K562 (cell line): ENCODE measurements around the gene EPOP. TPM values are rescaled to one million over a fixed set of nuclear protein-coding genes. Genes with fewer than 3 reads are reported as not detected.

Experiments used
- ATF7 ChIP-seq: fragments of 450-650 bp; IDR thresholded peaks from 2 replicates; pipeline ENCODE4 v1.7.1; 2014; ENCODE audit warnings: mild to moderate bottlenecking, moderate library complexity
- BCLAF1 ChIP-seq, 2 experiments: fragments of 450-650 bp in 1 of 2; IDR thresholded peaks; 2 replicates each; pipeline ENCODE4 v1.6.1; 2011 to 2017; ENCODE audit warnings: low read depth in 2 of 2, antibody characterized with exemption in 1 of 2, borderline replicate concordance in 1 of 2, low read length in 1 of 2, mild to moderate bottlenecking in 1 of 2, mixed read lengths in 1 of 2; ENCODE audit not compliant: control insufficient read depth in 1 of 2
- C11orf30 ChIP-seq: fragments of 450-650 bp; IDR thresholded peaks from 2 replicates; pipeline ENCODE4 v1.6.1; 2016; ENCODE audit warnings: low read depth, mild to moderate bottlenecking
- CC2D1A ChIP-seq: fragments of 450-650 bp; IDR thresholded peaks from 2 replicates; pipeline ENCODE4 v1.6.1; 2017; ENCODE audit warnings: mild to moderate bottlenecking
- CEBPZ ChIP-seq: fragments of 150-350 bp; IDR thresholded peaks from 2 replicates; pipeline ENCODE4 v1.6.1; 2014; ENCODE audit warnings: low read depth, mild to moderate bottlenecking, low read length, borderline replicate concordance
- HBP1 ChIP-seq: fragments of 450-650 bp; formaldehyde crosslinking; IDR thresholded peaks from 2 replicates; pipeline ENCODE4 v1.4.0; 2022; ENCODE audit warnings: missing genetic modification characterization
- HNRNPK ChIP-seq: fragments of 200-400 bp; formaldehyde crosslinking; IDR thresholded peaks from one replicate; pipeline ENCODE4 v1.6.1; 2018; ENCODE audit warnings: mild to moderate bottlenecking, low read depth, low read length; ENCODE audit not compliant: poor library complexity, severe bottlenecking
- HSF4 ChIP-seq: fragments of 250-450 bp; sonication (Bioruptor Pico); IDR thresholded peaks from 2 replicates; pipeline ENCODE4 v2.1.2; 2022; ENCODE audit warnings: mild to moderate bottlenecking, moderate library complexity, borderline replicate concordance
- ILK ChIP-seq: fragments of 450-650 bp; IDR thresholded peaks from 2 replicates; pipeline ENCODE4 v1.6.1; 2016; ENCODE audit warnings: missing genetic modification characterization, low read depth, mild to moderate bottlenecking, missing compliant biosample characterization, moderate library complexity, borderline replicate concordance
- MLX ChIP-seq, 2 experiments: fragments of 450-650 bp in 1 of 2; sonication (generic) in 1 of 2; formaldehyde crosslinking; conservative IDR thresholded peaks; 2 replicates each; pipeline versions ENCODE4 v1.4.0 to v1.8.1; 2020 to 2022; ENCODE audit warnings: mild to moderate bottlenecking in 1 of 2, missing genetic modification reagents in 1 of 2
- NEUROD1 ChIP-seq: fragments of 150-350 bp; IDR thresholded peaks from 2 replicates; pipeline ENCODE4 v1.6.1; 2014; ENCODE audit warnings: borderline replicate concordance, low read length, low read depth; ENCODE audit not compliant: partially characterized antibody
- OTX1 ChIP-seq: fragments of 450-650 bp; formaldehyde crosslinking; IDR thresholded peaks from 2 replicates; pipeline ENCODE4 v1.4.0; 2022; ENCODE audit warnings: mild to moderate bottlenecking
- PYGO2 ChIP-seq: fragments of 450-650 bp; IDR thresholded peaks from 2 replicates; pipeline ENCODE4 v1.6.1; 2016; ENCODE audit warnings: mild to moderate bottlenecking, missing genetic modification characterization, moderate library complexity, missing compliant biosample characterization
- TFE3 ChIP-seq: fragments of 450-650 bp; formaldehyde crosslinking; IDR thresholded peaks from 2 replicates; pipeline ENCODE4 v1.4.0; 2020; ENCODE audit warnings: mild to moderate bottlenecking, mixed read lengths
- WHSC1 ChIP-seq: IDR thresholded peaks from one replicate; pipeline ENCODE4 v1.6.1; 2012; ENCODE audit warnings: low read length, control low read depth, inconsistent platforms
- ZBTB7A ChIP-seq: IDR thresholded peaks from 2 replicates; pipeline ENCODE4 v1.6.1; 2011; ENCODE audit warnings: low read depth, mild to moderate bottlenecking, low read length, moderate library complexity, borderline replicate concordance; ENCODE audit not compliant: control insufficient read depth
- ZNF589 ChIP-seq: fragments of 200-800 bp; sonication (Bioruptor generic); IDR thresholded peaks from 2 replicates; pipeline ENCODE4 v1.6.1; 2016; ENCODE audit warnings: low read depth, missing genetic modification characterization, missing compliant biosample characterization
- polyA plus RNA-seq, 8 experiments: library from polyadenylated mRNA; depleted of rRNA in 4 of 8; stranded (reverse) in 5 of 8; unstranded in 3 of 8; fragments of >200 nt; fragmentation: Nextera tagmentation in 2 of 8; fragmentation: Illumina TruSeq in 1 of 8; extraction: Ambion mirVana in 2 of 8; extraction: Trizol in 1 of 8; gene quantifications; 2 replicates each; pipeline versions ENCODE4 v1.2.1 to v1.2.3, GENCODE V29; 2011 to 2014; ENCODE audit warnings: inconsistent platforms in 1 of 8, missing spikeins in 1 of 8
- total RNA-seq, 7 experiments: library from RNA; depleted of rRNA in 6 of 7; stranded (reverse); fragments of >200 nt in 6 of 7; fragmentation: Illumina TruSeq in 2 of 7; extraction: Trizol in 2 of 7; gene quantifications; 2 replicates each; pipeline versions ENCODE4 v1.2.1 to v1.2.3, GENCODE V29; 2011 to 2021; ENCODE audit warnings: low replicate concordance in 1 of 7

EPOP gene
- total and polyA plus RNA-seq, 9 of the 15 experiments (the other 6 are each of a cell fraction or from before 2014, with no cell fraction given), result 0.41 to 10.6 (median 4.6) TPM

- TF ChIP-seq ZNF589 (CRISPR knock-in tag) (no peak), C11orf30 (no peak), PYGO2 (tag) (no peak), HSF4 (CRISPR knock-in tag) (no peak), ZBTB7A (no peak), MLX (CRISPR knock-in tag; conservative IDR thresholded peaks at IDR 0.05) (no peak), TFE3 (CRISPR knock-in tag) (no peak), NEUROD1 (peak; percentile 22), HBP1 (CRISPR knock-in tag) (no peak), WHSC1 (no peak), CEBPZ (no peak), ATF7 (no peak), HNRNPK (no peak), OTX1 (CRISPR knock-in tag) (no peak), ILK (tag) (no peak), BCLAF1 (IDR thresholded peaks at IDR 0.05; ENCODE audit: borderline replicate concordance in 1 of 2, control insufficient read depth in 1 of 2, low read depth in 2 of 2, low read length in 1 of 2) (no peak), CC2D1A (0 out of 2 replicates have a peak, but pooled peaks have one; percentile 25)
Measured at GRCh38 chr17:38628441-38628840, 46.3 kb downstream of the EPOP start (continued).
